Activated CD4-positive, alpha-beta T cell treated with anti-CD3 and anti-CD28 coated beads for 24 hours (primary cell): Measurements from ENCODE around the gene CFAP99.
"Not testable (repeated sequence)": the region's sequence is repeated elsewhere in the genome, so short reads cannot be mapped to it uniquely, and the experiment has no call there.

Experiments
- DNase-seq, 2 donors: peaks; one replicate each; pipeline ENCODE4 v3.0.0-alpha.2; 2020; ENCODE audit warnings: low read depth in 2 of 2

Gene CFAP99

DNA sequence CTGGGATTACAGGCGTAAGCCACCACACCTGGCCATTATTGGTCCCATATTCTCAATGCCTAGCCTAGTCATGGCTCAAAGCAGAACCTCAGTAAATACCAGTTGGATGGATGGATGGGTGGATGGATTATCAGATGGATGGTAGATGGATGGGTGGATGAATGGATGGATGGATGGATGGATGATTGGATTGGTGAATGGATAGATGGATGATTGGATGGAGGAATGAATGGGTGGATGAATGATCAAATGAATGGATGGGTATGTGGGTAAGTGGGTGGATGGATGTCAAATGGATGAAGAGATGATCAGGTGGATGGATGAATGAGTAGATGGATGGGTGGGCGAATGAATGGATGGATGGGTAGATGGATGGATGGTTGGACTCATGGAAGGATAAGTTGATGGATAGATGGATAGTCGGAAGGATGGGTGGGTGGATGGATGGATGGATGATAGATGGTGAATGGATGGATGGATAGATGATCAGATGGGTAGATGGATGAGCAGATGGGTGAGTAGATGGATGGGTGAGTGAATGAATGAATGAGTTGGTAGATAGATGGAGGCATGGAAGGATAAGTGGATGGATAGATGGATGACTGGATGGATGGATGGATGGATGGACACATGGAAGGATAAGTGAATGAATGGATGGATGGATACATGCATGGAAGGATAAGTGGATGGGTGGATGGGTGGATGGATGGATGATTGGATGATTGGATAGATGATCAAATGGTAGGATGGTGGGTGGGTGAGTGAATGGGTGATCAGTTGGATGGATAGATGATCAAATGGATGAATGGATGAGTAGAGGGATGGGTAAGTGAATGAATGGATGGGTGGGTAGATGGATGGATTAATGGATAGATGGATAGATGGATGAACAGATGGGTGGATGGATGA lies 28.2 kb downstream of the CFAP99 start:
- DNase-seq = no peak

DNA sequence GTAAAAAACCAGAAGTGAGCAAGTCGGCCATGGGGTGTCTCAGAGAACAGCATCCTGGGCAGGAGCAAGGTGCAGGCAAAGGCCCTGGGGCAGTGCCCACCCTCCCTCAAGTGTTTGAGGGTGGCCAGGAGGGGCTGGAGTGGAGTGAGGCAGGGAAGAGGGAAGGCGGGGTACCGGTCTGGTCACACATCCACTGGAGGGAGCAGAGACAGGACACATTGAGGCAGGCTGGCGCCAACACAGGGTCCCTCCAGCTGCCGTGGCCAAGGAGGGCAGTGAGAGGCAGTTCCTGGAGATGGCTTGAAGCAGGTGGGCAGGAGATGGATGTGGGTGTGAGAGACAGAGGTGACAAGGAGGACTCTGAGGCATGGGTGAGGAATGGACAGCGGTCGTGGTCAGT lies 29.8 kb downstream of the CFAP99 start:
- DNase-seq = no peak

DNA sequence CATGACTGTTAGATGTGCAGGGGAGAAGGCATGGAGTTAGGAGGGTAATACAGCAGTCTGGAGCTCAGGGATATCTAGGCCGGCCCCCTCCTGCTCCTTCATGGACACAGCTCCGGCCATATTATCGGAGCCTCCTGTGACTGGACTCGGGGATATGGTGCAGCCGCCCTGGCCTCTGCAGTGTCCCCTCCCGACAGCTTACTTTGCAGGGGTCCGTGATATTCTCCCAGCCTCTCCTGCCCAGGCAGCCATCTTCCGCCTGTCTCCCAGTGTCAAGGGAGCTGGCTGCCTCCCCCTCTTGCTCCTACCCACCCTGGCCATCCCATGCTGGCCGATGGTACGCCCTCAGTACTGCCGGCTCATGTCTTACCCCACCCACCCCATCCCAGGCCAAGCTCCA lies 30.3 kb downstream of the CFAP99 start:
- DNase-seq = no peak

DNA sequence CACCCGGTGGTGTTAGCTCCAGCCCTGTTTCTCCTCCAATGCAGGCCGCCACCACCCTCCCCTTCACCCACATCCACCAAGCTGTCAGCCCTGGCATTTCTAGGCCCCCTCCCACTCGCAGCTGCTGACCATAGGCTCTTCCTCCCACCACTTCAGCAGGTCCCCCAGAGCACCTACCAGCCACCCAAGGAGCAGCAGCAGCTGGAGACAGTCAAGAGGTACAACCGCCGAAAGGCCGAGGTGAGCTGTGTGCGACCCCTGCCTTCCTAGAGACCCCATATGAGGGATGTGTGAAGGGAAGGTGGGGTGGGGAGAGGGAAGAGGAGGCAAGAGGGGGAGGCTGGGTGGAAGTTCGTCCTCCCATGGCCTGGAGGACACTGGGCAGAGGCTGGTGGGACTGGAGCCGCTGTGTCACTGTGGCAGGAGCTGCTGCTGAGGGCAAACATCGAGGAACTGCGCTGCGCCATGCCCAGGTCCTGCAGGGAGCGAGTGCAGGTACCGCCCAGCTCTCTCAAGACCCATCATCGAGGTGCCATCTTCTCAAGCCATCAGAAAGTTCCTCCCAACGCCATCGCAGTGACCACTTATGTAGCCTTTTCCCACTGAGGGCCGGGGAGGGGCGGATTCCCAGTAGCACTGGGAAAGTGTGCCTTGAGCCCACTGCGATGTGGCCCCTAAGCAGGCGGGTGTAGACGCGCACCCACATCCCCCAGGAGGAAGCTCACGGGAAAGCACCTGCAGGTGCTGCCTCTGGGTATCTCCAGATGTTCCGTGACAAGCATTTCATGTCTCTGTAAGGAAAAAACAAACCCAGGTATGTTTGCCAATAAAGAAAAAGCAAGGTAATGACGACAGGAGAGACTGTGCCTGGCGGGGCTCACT lies 31.0 kb downstream of the CFAP99 start:
- DNase-seq = no peak

DNA sequence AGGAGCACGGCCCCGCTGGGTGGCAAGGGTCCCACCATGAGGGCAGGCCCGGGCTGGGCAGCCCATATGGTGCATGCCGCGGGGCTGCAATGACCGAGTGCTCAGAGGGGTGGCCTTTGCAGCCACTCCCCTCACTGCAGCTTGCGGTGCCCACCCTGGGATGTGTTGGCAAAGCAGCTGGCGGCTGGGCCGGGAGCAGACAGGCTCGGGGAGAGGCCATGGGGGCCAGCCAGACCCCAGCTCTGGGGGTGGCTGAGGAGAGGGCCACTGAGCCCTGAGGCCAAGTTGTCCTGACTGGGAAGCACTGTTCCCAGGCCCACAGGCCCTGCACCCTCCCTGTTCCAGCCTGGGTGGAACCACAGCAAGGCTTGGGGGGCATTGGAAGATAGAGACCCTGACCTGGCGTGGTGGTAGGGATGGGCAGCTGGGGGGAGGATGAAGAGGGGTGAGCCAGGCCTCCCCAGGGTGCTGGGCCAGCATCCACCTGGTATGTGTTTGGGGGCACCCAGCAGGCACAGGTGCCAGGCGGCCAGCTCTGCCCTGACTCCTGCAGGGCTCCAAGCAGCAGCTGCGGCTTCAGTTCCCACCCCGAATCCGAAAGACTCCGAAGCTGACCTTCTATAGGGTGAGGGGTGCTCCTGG lies 31.8 kb downstream of the CFAP99 start:
- DNase-seq = no peak

DNA sequence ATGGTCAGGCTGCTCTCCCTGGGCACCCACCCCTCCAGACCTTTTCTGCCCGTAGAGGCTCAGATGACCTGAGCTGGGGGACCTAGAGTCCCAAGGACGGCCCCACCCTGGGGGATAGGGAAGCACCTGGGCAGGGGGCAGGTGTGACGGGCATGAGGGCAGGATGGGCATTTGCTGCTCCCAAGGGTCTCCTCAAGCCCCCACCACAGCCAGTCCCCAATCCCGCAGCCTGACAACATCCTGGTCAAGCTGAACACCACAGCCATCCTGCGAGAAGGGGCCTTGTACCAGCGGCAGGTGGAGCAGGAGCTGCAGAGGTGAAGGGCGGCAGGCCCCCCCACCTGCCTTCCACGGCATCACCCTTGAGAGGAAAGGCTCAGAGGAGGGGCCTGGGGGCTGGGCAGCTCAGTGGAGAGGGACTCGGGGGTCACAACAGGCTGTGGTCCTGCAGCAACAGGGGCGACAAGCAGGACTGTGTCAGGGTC lies 32.3 kb downstream of the CFAP99 start:
- no peak for DNase-seq

DNA sequence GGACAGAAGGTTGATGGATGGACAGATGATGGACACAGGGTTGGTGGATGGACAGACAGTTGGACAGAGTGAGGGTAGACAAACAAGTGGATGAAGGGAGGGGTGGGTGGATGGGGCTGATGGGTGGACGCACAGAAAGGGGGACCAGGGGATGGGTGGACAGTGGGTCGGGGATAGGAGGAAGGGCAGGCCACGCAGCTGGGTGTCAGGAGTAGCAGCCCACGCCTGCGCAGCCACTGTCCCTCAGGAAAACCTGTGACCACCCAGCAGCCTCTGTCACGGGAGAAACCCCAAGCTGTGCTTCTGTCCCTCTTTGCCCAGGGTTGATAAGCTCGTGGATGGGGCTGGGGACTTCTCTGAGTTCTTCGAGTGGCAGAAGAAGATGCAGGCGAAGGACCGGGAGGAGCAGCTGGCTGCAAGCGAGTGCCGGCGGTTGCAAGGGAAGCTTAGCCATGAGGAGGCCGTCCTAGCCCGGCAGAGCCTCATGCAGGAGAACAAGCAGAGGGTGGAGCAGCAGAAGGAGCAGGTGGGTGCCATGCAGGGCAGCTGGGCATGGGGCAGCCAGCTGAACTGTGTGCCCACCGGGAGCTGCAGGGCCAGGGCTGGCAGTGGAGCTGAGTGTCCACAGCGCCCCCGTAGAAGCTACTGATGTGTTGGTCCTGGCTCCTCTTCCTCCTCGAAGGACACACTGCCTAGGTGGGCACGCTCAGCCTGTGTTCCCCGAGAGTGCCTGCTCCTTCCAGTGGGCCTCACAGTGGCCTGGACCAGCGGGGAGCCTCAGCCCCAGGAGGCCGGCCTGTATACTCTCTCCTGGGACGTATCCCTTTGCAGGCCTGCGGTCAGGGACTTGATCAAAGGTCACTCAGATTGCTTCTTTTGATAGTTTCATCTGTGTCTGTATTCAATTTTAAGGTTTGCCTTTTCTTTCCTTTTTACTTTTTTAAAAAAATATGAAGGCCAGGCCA lies 33.3 kb downstream of the CFAP99 start:
- DNase-seq = no peak

DNA sequence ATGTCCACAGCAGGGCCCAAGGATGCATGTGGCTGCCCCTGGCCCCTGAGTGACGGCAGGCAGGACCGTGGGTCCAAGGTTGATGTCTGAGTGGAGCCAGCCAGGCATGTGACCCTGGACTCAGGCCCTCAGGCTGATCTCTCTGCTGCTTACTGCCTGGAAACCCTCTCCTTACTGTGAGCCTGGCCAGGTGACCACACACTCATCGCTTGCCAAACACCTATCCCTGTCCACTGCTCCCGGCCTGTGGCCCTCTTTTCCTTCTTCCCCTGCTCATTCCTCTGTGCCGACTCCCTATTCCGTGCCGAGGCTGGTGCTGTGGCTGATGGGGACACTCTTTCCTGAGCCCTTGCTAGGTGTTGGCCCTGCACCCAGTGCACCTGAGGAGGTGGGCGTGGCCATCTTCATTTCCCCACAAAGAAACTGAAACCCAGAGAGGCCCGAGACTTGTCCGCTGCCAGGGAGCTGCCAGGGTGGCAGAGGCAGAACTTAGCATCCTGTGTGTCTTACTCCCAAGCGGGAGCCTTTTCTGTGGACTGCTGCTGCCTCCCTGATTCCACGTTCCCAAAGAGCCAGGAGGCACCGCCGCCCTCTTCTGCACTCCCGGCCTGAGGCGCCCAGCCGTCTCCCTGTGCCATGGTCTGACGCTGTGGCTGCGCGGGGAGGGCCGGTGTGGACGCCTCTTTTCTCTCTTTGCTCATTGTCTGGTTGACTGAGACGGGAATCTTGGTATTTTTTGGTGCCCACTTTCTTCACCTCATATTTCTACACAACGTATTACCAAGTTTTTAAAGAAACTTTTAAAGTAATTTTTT lies 38.9 kb downstream of the CFAP99 start:
- no peak for DNase-seq

DNA sequence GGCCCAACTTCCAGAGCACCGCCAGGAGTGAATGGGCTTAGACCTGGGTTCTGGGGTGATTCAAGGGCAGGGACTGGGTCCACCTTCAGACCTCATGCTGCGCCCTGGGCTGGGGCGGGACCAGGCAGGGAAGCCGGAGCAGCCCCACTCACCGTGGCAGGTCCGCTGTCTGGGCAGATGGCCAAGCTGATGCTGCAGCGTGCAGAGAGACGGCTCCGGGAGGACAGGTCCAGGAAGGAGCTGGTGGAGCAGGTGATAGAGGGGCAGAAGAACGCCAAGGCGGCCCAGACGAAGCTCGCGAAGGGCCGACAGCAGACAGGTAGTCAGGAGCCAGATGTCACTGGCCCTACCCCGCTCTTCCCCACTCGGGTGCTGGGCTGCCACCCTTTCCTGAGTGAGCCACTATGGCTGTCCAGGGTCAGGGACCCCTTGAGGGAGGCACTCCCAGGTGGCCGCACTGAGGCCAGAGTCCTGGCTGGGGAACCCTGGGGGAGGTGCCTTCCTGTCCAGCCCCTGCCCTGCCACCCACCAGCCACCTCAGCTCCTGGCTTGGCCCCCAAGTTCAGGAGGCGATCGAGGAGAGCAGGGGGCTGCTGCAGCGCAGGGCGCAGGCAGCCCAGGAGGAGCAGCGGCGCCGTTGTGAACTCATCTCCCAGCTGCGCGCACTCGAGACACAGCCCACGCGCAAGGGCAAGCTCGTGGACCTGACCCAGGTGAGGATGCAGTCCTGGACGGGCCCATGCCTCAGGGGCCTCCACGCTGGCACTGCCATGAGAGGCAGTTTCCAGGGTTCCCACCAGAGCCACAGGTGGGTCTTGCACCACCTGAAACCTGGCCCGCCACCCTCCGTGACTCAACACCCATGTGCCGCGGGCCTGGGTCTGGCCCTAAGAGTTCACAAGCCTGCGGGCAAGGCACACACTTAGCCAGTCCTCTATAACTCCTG lies 40.1 kb downstream of the CFAP99 start:
- DNase-seq = no peak

DNA sequence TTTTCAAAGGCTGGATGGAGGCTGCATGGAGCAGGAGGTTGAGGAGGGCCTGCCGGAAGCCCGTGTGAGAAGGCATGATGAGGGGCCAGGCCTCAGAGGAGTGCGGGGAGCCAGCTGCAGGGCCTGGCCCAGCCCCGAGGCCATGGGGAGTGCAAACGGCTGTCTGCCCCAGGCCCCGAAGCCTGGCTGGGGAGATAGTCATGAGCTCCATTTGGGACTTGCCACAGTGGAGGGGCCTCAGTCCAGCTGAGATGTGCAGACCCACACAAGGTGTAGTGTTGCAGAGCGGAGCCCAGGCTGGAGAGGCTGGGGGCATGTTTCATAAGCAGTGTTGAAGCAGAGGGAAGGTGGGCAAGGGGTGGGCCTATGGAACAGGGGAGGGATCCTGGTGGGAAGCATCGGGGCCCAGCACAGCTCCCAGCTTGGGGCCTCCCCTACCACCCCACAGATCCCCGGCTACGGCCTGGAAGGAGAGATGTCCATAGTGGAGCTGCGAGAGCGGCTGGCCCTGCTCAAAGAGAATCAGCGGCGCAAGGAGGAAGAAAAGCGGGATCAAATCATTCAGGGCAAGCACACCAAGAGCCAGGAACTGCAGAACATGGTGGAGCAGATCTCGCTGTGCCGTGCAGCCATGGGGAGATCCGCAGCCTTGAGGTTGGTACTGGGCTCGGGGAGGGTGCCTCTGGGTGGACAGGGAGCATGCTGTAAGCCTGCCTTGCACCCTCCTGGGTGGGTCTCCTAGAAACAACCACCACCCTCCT lies 41.0 kb downstream of the CFAP99 start:
- no peak for DNase-seq

DNA sequence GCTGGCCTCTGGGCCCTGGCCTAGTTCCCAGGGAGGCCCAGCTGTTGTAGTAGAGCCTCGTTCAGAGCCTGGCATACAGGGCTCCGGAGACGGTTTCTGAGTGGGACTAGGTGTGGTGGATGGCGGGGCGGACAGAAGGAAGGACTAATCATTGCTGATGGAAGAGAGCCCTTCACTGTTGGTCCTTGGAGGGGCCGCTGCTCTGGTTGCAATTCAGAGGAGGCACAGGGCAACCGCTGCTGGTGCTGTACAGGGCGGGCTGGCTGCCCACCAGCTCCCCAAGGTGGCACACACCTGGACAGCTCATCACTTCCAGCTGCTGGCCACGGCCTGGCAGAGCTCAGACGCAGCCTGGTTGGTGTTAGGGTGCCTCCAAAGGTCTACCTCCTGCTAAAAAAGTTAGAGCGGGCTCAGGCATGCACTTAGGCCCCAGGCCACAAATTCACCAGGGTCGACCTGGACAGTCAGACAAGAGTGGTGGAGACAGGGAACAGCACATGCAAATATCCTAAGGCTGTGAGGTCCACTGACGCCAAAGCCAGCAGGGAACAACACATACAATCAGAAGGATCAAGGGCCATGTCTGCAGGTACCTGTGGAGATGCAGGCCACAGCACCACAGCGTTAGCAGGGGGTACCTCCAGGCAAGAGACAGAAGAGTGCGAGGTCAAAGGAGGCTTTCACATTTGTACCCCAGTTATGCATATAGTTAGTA lies 42.6 kb downstream of the CFAP99 start:
- no peak for DNase-seq

DNA sequence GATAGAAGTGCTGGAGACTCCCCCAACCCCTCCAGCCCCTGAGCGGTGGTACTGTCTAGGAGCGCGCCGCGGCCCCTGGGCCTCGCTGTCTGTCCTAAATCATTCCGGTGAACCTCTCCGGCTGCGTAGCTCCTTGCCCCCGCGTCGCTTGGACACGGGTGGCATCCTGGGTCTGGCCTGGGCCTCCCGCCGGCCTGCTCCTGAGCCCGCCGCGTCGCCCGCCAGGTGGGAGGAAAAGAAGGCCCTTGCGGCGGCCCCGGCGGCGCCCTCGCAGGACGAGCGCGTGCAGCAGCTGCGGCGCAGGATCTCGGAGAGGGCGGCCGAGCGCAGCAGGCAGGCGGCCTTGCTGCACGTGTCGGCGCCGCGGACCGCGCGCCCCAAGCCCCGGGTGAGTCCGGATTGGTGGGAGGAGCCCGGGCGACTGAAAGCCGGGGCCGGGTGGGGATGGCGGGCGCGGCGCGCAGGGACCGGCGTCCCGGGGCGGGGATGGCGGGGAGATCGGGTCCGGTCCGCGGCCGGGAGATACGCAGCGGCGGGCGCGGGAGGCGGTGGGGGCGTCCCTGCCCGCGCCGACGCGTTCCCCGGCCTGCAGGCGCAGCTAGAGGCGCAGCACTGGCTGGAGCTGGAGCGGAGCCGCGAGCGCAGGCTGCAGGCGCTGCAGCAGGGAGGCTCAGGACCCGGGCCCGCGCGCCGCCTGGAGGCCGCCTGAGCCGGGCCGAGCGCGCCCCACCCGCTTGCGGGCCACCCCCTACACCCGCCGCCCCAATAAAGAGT lies 43.6 kb downstream of the CFAP99 start:
- peak; percentile 36 to 50 for DNase-seq

DNA sequence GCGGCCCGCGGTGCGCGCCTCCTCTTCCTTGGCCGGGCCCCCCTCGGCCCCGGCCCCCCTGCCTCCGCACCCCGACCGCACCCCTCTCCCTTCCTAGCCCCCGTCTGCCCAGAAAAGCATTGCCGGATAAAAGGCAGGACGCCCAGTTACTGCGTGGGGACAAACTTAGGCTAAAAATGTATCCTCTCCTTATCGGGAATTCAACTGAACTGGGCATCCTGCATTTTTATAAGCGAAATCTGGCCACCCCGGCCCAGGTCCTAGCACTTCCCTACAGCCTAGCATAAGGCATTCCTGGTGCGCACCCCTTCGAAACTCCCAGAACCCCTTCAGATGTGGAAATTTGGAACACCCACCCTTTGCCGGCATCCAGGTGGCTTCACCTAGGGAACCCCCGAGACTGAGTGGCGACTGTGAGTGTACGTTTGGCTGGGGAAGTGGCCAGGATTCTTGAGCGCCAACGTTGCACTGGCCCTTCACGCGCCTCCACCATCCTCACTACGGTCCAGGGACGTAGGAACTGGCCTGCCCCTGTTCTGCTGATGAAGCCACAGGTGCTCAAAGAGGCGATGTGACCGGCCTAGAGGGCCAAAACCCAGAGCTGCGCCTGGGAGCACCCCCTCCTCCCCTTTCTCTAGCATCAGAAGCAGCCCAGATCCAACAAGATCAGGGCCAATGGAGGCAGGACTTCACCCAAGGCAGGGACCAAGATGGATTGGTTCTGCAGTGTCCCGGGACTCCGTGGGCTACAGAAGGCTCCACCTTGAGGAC lies 44.4 kb downstream of the CFAP99 start:
- DNase-seq = no peak

DNA sequence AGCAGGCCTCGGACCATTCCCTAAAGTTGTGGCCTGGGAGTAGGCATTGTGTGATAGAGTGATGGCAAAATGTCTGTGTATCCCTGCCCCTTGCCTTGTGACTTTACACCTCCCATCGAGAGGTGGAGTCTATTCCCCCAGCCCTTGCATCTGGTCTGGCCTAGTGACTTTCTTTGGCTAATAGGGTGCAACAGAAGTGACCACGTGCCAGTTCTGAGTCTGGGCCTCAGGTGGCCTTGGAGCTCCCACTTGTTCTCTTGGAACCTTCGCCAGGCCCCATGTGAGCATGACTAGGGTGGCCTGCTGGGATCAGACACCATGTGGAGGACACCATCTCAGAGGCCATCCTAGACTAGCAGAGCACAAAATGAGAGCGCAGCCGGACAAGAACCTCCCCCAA lies 46.3 kb downstream of the CFAP99 start:
- no peak for DNase-seq

DNA sequence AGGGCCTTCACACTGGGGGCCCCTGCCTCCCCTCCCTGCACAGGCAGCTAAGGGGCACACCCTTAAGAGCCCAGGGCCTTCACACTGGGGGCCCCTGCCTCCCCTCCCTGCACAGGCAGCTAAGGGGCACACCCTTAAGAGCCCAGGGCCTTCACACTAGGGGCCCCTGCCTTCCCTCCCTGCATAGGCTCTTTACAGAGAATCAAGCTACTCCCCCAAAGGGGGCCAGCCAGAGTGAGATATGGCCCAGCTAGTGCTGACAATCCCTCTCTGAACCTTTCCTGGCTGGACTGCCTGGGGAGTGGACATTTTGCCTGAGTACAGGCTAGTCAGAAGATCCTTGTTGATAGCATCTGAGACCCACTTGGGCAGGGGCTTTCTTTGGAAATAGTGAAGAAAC lies 46.8 kb downstream of the CFAP99 start:
- not testable (repeated sequence) for DNase-seq
